ENCODE data around the gene RTL10.

Gene RTL10

DNA sequence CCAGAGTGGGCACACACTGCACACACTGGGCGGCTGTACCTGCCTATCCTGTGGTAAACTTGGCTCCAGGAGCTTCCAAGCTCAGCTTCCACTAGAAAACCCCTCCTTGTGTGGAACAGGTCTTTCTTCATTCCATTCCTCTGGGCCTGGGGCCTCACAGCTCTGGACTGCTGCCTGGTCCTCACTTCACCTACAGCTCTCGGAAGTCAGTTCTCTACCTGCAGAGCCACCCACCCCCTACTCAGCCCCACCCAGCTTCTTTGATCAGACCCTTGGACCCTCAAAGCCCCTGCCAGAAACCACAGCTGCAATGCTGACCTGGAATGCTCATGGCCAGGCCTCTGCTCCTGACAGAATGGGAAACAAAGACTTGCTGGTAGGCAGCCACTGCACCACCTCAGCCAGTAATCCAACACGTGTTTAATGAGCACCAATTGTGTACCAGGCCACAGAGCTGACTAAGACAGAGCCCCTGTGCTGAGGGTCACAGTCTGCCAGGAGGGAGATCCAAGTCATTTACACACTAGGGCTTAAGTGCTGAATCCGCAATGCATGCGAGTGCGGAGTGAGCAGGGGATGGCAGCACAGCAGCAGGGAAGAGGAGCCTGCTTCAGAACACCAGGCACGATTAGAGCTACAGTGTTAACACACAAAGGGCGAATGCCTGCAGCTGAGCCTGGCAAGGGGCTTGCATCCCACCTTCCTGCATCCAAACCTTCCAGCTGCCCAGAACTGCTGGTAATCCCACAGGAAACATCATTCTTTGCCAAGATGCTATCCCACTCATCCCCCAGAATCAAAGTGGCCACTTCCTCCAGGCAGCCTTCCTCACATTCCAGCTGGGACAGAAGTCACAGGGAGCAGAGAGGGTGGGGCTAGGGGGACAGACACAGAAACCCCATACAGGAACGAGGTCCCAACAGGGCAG is 4.6 kb downstream of the RTL10 start:
- TF ChIP-seq ZBTB7A (IDR thresholded peaks at IDR 0.05; ENCODE audit: low read depth) (peak; percentile 77; the same call in 1 of the 2 replicates), NFIC (IDR thresholded peaks at IDR 0.05) (peak; percentile 83), EP300 (IDR thresholded peaks at IDR 0.05; ENCODE audit: borderline replicate concordance) (peak; percentile 54; the same call in 1 of the 2 replicates), CEBPB (IDR thresholded peaks at IDR 0.05) (no peak), TEAD4 (IDR thresholded peaks at IDR 0.05) (peak; percentile 83), CREB1 (IDR thresholded peaks at IDR 0.05; ENCODE audit: low read depth) (no peak), EGR1 (IDR thresholded peaks at IDR 0.05) (no peak), YY1 (IDR thresholded peaks at IDR 0.05; ENCODE audit: low read depth) (peak; percentile 31; the same call in 1 of the 2 replicates), RAD21 (IDR thresholded peaks at IDR 0.05; ENCODE audit: low read depth) (no peak), FOXM1 (IDR thresholded peaks at IDR 0.05; ENCODE audit: borderline replicate concordance, low read depth) (peak; percentile 38; the same call in 1 of the 2 replicates), TAF1 (IDR thresholded peaks at IDR 0.05; ENCODE audit: low read depth) (no peak), TCF12 (IDR thresholded peaks at IDR 0.05; ENCODE audit: low read depth) (peak; percentile 64)
- TF ChIP-seq, protein P1, sequence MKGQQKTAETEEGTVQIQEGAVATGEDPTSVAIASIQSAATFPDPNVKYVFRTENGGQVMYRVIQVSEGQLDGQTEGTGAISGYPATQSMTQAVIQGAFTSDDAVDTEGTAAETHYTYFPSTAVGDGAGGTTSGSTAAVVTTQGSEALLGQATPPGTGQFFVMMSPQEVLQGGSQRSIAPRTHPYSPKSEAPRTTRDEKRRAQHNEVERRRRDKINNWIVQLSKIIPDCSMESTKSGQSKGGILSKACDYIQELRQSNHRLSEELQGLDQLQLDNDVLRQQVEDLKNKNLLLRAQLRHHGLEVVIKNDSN (IDR thresholded peaks at IDR 0.05) = peak; percentile 83
- TF ChIP-seq, protein P2, sequence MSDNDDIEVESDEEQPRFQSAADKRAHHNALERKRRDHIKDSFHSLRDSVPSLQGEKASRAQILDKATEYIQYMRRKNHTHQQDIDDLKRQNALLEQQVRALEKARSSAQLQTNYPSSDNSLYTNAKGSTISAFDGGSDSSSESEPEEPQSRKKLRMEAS (IDR thresholded peaks at IDR 0.05) = peak; percentile 64
- TF ChIP-seq, protein P3, sequence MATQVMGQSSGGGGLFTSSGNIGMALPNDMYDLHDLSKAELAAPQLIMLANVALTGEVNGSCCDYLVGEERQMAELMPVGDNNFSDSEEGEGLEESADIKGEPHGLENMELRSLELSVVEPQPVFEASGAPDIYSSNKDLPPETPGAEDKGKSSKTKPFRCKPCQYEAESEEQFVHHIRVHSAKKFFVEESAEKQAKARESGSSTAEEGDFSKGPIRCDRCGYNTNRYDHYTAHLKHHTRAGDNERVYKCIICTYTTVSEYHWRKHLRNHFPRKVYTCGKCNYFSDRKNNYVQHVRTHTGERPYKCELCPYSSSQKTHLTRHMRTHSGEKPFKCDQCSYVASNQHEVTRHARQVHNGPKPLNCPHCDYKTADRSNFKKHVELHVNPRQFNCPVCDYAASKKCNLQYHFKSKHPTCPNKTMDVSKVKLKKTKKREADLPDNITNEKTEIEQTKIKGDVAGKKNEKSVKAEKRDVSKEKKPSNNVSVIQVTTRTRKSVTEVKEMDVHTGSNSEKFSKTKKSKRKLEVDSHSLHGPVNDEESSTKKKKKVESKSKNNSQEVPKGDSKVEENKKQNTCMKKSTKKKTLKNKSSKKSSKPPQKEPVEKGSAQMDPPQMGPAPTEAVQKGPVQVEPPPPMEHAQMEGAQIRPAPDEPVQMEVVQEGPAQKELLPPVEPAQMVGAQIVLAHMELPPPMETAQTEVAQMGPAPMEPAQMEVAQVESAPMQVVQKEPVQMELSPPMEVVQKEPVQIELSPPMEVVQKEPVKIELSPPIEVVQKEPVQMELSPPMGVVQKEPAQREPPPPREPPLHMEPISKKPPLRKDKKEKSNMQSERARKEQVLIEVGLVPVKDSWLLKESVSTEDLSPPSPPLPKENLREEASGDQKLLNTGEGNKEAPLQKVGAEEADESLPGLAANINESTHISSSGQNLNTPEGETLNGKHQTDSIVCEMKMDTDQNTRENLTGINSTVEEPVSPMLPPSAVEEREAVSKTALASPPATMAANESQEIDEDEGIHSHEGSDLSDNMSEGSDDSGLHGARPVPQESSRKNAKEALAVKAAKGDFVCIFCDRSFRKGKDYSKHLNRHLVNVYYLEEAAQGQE (IDR thresholded peaks at IDR 0.05; ENCODE audit: low read depth) = no peak

DNA sequence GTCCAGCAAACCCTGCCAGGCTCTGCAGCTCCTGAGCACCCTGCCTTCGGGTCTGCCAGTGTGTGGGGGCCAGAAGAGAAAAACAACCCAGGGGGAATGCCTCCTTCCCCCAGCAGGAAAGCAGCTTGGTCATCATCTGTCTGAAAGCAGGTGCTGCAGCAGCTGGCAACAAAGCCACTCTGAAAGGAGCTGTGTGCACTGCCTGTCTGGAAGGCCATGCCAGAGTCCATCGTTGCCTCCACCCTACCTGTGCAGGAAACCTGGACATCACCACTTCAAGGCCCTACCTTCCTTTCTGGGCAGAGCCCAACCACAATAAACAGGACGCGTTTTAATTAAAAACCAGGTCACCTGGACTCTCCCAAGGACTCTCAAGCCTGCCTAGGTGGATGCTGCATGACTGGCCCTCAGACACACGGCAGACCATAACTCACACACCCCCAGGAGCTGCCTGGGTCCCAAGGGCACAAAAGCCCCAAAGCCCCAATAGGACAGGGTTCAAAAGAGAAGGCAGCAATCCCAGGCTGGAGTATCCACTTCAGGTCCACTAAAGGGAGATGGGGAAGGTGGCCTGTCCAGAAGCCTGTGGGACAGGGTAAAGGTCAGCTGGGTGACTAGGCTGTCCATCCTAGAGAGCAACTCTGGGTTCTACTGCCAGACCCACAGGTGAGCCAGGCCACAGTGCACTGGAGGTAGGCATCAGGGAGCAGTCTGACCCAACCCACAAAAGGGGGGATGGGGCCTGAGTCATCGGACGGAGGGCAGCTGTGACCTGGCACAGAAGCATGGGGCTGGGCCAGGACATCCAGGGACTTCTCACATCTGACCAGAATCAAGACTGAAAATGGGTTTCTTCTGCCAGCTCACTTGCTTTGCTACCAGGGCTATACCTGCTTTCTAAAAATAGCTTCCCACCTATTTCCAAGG is 6.1 kb downstream of the RTL10 start:
- TF ChIP-seq, protein P3 (IDR thresholded peaks at IDR 0.05; ENCODE audit: low read depth) = no peak
- TF ChIP-seq TCF12 (IDR thresholded peaks at IDR 0.05; ENCODE audit: low read depth) (peak; percentile 72), TEAD4 (IDR thresholded peaks at IDR 0.05) (0 out of 2 replicates have a peak, but pooled peaks have one; percentile 16), CEBPB (IDR thresholded peaks at IDR 0.05) (no peak), NFIC (IDR thresholded peaks at IDR 0.05) (peak; percentile 73), EP300 (IDR thresholded peaks at IDR 0.05; ENCODE audit: borderline replicate concordance) (0 out of 2 replicates have a peak, but pooled peaks have one; percentile 4)
- TF ChIP-seq, protein P1 (IDR thresholded peaks at IDR 0.05) = 0 out of 2 replicates have a peak, but pooled peaks have one; percentile 10
- TF ChIP-seq, protein P2 (IDR thresholded peaks at IDR 0.05) = 0 out of 2 replicates have a peak, but pooled peaks have one; percentile 34

- TF ChIP-seq YY1 (IDR thresholded peaks at IDR 0.05; ENCODE audit: low read depth) = no peak
- no peak for TF ChIP-seq RAD21 (IDR thresholded peaks at IDR 0.05; ENCODE audit: low read depth)
- TF ChIP-seq TEAD4 (IDR thresholded peaks at IDR 0.05) = no peak; the same call in 1 of the 2 replicates
- TF ChIP-seq ZBTB7A (IDR thresholded peaks at IDR 0.05; ENCODE audit: low read depth) = no peak
- TF ChIP-seq, protein P1 (IDR thresholded peaks at IDR 0.05) = no peak
- TF ChIP-seq FOXM1 (IDR thresholded peaks at IDR 0.05; ENCODE audit: borderline replicate concordance, low read depth) = no peak
- no peak for TF ChIP-seq NFIC (IDR thresholded peaks at IDR 0.05)
- TF ChIP-seq EGR1 (IDR thresholded peaks at IDR 0.05) = no peak
- TF ChIP-seq, protein P3 (IDR thresholded peaks at IDR 0.05; ENCODE audit: low read depth) = no peak
- no peak for TF ChIP-seq TAF1 (IDR thresholded peaks at IDR 0.05; ENCODE audit: low read depth)
- TF ChIP-seq, protein P2 (IDR thresholded peaks at IDR 0.05) = no peak
- TF ChIP-seq TCF12 (IDR thresholded peaks at IDR 0.05; ENCODE audit: low read depth) = no peak
- no peak for TF ChIP-seq EP300 (IDR thresholded peaks at IDR 0.05; ENCODE audit: borderline replicate concordance)
- no peak for TF ChIP-seq CREB1 (IDR thresholded peaks at IDR 0.05; ENCODE audit: low read depth)
Measured at GRCh38 chr22:19847345-19847632, 7.4 kb downstream of the RTL10 start.

Measured in Ishikawa (cell line).